Duodenal mucosa (tissue), 2 donors: Measurements from ENCODE around the gene ORMDL1.
A peak's percentile ranks its signal among the peaks of the same experiment; 100 is the strongest.

Experiments used
- H3K27ac ChIP-seq: one replicate; pipeline ENCODE4 v1.7.0; 2013; ENCODE audit warnings: low read depth, low read length
- H3K27me3 ChIP-seq, 2 donors: one replicate each; pipeline ENCODE4 v1.7.0; 2013; ENCODE audit warnings: low read length in 2 of 2, control low read depth in 1 of 2; ENCODE audit not compliant: insufficient read depth in 2 of 2, control insufficient read depth in 1 of 2
- H3K36me3 ChIP-seq, 2 donors: one replicate each; pipeline ENCODE4 v1.7.0; 2013; ENCODE audit warnings: low read length in 2 of 2, control low read depth in 1 of 2; ENCODE audit not compliant: insufficient read depth in 2 of 2, control insufficient read depth in 1 of 2
- H3K4me1 ChIP-seq, 2 donors: one replicate each; pipeline ENCODE4 v1.7.0; 2013; ENCODE audit warnings: low read length in 2 of 2, control low read depth in 1 of 2; ENCODE audit not compliant: insufficient read depth in 2 of 2, control insufficient read depth in 1 of 2
- H3K4me3 ChIP-seq, 2 donors: one replicate each; pipeline ENCODE4 v1.7.0; 2013; ENCODE audit warnings: low read length in 2 of 2, low read depth in 1 of 2
- H3K9ac ChIP-seq, 2 donors: one replicate each; pipeline ENCODE4 v1.7.0; 2013; ENCODE audit warnings: low read length in 2 of 2, low read depth in 1 of 2
- H3K9me3 ChIP-seq, 2 donors: one replicate each; pipeline ENCODE4 v1.7.0; 2013; ENCODE audit warnings: low read length in 2 of 2, control low read depth in 1 of 2; ENCODE audit not compliant: control insufficient read depth in 1 of 2

ORMDL1 gene, protein sequence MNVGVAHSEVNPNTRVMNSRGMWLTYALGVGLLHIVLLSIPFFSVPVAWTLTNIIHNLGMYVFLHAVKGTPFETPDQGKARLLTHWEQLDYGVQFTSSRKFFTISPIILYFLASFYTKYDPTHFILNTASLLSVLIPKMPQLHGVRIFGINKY

DNA sequence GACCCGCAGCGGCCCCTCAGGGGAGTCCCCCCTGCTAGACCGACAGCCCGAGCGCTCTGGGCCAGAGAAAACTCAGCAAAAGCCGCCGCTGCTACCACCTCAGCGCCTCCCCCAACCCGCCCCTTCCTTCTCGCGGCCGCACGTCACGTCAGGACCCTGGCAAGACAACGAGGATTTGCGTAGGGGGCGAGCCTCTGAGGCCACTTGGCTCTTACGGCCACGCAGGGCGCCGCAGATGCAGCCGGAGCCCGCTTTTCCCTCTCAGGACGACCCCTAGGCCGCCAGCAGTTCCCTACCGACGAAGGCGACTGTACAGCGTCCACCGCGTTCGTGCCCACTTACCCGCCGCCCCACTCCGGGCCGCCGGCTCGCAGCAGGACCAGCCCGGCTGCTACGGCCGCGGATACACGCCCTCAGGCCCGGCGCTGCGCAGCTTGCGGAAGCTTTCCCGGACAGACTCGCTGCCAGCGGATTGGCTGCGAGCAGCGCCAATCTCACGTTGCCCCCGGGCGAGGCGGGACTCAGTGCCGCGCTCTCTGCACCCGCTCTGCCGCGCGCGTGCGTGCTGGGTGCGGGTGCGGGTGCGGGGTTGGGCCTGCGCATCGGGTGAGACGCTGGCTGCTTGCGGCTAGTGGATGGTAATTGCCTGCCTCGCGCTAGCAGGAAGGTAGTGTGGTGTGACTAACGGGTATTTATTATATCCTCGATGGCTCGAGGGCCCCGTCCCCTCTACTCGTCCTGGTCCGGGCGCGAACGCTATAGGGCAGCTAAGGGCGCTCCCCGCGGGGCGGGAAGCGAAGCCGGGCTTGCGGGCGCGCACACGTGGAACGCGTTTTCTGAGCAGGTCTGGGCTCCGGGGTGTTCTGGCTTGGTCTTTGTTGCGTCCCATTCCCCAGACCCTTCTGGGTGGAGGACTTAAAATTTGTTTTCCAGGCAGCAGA, at the start of gene ORMDL1, which contains the start of gene PMS1:
Gene ORMDL1 (minus strand): TSS at position 413 of the 941 bp plus-strand sequence. CDS start 1,744 bp downstream, outside the sequence.
Gene PMS1 (plus strand): TSS at position 524 of the 941 bp plus-strand sequence. CDS start 7,360 bp downstream, outside the sequence.
- H3K27me3 ChIP-seq: no peaks in the 10 kb centered on the region
- H3K9me3 ChIP-seq: no peaks in the 10 kb centered on the region
- peaks cover 18 to 24% of the 10 kb centered on the region in 2 donors for H3K4me1 ChIP-seq
- H3K27ac ChIP-seq: peak within 1 kb of the TSS; percentile 95
- peaks cover 9 to 16% of the 10 kb centered on the region in 2 donors for H3K36me3 ChIP-seq
- peak within 1 kb of the TSS; percentile 88 to 90 for H3K9ac ChIP-seq
- peak within 1 kb of the TSS; percentile 90 to 93 for H3K4me3 ChIP-seq

DNA sequence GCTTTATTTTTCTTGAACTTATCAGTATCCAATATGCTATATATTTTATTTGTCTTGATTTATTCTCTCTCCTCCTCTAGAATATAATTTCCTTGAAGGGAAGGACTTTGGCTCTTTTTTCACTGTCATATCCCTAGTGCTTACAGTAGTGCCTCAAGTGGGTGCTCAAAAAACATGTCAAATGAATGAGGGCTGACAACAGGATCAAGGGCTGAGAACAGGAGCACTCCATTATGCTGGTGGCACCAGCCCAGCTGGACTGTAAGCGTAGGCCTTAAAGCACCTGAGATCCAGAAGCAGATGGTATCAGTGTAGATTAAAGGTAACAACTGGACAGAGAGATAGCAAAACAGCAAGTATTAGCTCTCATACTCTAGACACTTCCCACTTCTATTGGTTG, 46.4 kb upstream of the ORMDL1 start:
- no peak overlapping the region for H3K9ac ChIP-seq
- no peaks in the 10 kb centered on the region for H3K27me3 ChIP-seq
- peaks cover 0 to 6% of the 10 kb centered on the region in 2 donors for H3K36me3 ChIP-seq
- no peak overlapping the region for H3K4me3 ChIP-seq
- H3K4me1 ChIP-seq: no peaks in the 10 kb centered on the region
- H3K27ac ChIP-seq: no peak overlapping the region
- H3K9me3 ChIP-seq: no peaks in the 10 kb centered on the region

DNA sequence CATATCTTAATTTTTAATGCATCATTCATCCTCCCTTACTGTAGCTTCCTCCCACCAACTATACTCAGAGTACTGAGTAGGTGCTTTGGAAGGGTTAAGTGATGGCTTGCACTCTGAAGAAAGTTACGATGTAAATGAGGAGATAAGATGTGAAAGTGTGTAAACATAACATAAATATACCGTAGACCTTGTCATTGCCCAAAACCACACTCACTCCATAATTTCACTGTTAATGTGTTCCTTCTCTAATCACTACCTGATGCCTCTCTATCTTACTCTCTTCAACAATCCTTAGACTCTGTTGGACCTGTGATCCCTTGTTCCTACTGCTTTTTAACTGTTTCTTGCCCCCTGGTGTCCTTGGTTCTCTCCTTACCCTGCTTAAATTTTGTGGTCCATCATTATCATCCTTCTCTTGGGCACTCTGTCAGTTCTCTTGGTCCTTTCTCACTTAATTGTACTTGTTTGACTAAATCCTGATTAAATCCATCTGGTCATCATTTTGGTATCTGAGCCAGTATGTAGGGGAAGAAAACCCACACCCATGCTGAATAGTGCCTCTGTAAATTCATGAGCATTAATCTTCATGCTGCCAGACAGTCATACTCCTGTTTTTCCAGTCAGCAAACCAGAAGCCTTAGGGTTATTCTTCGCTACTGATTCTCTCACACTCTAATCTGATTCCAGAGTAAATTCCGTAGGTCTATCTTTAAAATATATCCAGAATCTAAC, 45.1 kb upstream of the ORMDL1 start:
- Histone ChIP-seq H3K27me3 (no peaks in the 10 kb centered on the region), H3K36me3 (peaks cover 0 to 6% of the 10 kb centered on the region in 2 donors), H3K4me3 (no peak overlapping the region), H3K27ac (no peak overlapping the region), H3K4me1 (no peaks in the 10 kb centered on the region), H3K9me3 (no peaks in the 10 kb centered on the region), H3K9ac (no peak overlapping the region)

DNA sequence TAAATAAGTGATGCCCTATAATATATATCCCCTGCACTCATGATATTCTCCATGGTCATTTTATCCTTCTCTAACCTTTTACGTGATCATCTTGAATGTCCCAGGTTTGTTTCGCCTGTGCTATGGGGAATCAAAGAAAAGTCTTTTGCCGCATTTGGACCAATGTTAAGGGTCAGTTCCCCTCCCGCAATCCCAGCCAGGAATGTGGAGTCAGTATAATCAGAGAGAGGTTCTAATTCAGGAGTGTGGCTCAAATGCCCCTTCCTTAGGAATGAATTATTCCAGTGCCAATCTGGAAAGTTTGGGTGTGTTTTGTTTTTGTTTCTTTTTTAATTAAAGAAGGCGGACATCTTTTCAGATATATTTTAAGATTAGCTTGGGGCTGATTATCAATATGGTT, 41.9 kb upstream of the ORMDL1 start:
- Histone ChIP-seq H3K27ac (no peak overlapping the region), H3K4me1 (no peaks in the 10 kb centered on the region), H3K36me3 (peaks cover 0 to 6% of the 10 kb centered on the region in 2 donors), H3K4me3 (no peak overlapping the region), H3K9ac (no peak overlapping the region), H3K9me3 (no peaks in the 10 kb centered on the region), H3K27me3 (no peaks in the 10 kb centered on the region)

DNA sequence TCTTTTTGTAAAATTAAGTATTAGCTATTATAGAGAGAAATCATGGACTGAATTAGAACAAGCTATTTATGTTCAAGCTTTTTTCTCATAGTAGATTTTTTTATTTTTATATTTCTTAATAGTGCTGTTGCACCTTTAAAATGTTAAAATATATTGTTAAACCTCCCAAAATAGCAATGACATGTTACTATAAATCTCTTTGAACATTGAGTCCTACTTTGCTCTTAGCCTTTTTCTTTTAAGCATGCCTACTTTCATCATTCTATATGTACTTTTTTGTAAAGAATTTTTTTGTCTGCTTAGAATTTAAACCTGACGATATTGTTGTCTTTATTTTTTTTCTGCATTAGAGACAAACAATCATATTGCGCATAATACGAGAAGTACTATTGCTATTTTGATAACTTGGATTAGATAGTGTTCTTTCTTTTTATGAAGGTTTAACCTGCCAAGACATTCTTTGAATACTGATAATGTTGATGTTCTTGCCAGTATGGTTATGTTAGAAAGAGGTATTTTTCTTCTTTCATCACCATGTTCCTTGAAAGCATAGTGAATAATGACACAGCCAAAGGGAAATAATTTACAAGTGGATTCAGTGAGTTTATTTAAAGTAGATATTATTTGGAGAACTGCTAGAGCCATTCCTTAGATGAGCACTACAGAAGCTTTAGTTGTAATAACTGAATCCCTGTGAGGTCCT, 40.7 kb upstream of the ORMDL1 start:
- H3K9ac ChIP-seq: no peak overlapping the region
- no peak overlapping the region for H3K27ac ChIP-seq
- H3K4me1 ChIP-seq: no peaks in the 10 kb centered on the region
- no peak overlapping the region for H3K4me3 ChIP-seq
- no peaks in the 10 kb centered on the region for H3K27me3 ChIP-seq
- peaks cover 0 to 4% of the 10 kb centered on the region in 2 donors for H3K36me3 ChIP-seq
- no peaks in the 10 kb centered on the region for H3K9me3 ChIP-seq

DNA sequence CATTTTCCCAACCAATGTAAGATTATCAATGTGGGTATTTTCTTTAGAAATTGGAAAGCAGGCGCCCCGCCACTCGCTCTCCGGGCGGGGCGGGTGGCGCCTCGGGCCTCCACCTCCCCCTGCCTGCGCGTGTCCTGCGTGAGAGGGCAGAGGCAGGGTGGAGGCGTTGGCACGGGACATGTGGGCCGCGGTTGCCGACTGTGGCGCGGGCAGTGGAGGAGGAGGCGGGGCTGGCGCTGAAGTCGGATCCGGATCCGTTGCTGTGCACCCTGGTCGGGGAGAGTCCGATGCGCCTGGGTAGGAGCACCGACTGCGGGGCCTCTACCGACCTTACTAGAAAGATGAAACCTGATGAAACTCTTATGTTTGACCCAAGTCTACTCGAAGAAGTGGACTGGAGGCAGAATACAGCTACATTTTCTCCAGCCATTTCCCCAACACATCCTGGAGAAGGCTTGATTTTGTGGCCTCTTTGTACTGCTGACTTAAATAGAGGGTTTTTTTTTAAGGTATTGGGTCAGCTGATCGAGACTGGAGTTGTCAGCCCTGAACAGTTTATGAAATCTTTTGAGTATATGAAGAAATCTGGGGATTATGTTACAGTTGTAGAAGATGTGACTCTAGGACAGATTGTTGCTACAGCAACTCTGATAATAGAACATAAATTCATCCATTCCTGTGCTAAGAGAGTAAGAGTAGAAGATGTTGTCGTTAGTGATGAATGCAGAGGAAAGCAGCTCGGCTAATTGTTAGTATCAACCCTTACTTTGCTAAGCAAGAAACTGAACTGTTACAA, 38.0 kb upstream of the ORMDL1 start:
- H3K9ac ChIP-seq: no peak overlapping the region
- H3K36me3 ChIP-seq: peaks cover 0 to 12% of the 10 kb centered on the region in 2 donors
- no peaks in the 10 kb centered on the region for H3K4me1 ChIP-seq
- no peak overlapping the region for H3K27ac ChIP-seq
- no peak overlapping the region for H3K4me3 ChIP-seq
- H3K27me3 ChIP-seq: no peaks in the 10 kb centered on the region
- H3K9me3 ChIP-seq: no peaks in the 10 kb centered on the region

DNA sequence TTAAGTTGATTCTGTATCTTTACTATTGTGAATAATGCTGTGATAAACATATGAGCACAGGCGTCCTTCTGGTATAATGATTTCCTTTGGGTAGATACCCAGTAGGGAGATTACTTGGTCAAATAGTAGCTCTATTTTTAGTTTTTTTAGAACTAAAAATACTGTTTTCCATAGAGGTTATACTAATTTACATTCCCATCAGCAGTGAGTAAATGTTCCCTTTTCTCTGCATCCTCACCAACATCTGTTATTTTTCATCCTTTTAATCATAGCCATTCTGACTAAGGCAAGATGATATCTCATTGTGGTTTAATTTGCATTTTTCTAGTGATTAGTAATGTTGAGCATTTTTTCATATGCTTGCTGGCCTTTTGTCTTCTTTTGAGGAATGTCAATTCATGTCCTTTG, 35.2 kb upstream of the ORMDL1 start:
- Histone ChIP-seq H3K27ac (no peak overlapping the region), H3K9me3 (no peaks in the 10 kb centered on the region), H3K4me3 (no peak overlapping the region), H3K9ac (no peak overlapping the region), H3K27me3 (no peaks in the 10 kb centered on the region), H3K36me3 (peaks cover 0 to 8% of the 10 kb centered on the region in 2 donors), H3K4me1 (no peaks in the 10 kb centered on the region)

DNA sequence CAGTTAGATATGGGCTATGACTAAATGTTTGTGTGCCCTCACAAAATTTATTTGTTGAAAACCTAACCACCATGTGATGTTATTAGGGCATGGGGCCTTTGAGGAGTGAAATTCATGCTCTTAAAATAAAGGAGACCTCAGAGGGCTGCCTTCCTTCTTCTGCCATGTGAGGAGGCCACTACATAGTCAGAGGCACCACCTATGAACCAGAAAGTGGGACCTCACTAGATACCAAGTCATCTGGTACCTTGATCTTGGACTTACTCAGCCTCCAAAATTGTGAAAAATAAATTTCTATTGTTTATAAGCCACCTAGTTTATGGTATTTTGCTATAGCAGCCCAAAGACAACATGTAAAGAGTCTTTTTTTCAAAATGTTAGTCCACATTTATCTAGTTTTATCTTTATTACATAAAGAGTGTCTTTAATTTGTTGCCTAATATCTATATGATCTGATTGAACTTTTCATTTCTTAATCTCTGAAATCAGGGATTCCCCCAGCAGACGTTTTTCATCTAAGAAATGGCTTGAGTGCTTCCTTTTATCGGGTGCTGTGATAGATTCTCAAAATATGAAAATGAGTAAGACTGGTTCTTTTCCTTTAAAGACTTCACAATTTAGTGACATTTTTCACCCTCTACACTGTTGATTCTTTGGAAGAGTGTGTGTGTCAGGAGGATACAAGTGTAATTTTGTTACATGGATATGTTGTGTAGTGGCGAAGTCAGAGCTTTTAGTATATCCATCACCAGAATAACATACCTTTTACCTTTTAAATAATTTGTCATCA, 34.3 kb upstream of the ORMDL1 start:
- H3K27ac ChIP-seq: no peak overlapping the region
- H3K4me3 ChIP-seq: no peak overlapping the region
- peaks cover 0 to 8% of the 10 kb centered on the region in 2 donors for H3K36me3 ChIP-seq
- H3K9ac ChIP-seq: no peak overlapping the region
- H3K27me3 ChIP-seq: no peaks in the 10 kb centered on the region
- H3K9me3 ChIP-seq: no peaks in the 10 kb centered on the region
- no peaks in the 10 kb centered on the region for H3K4me1 ChIP-seq
